GM12892 (cell line): ENCODE data around the gene TMEM158.

ENCODE experiments used
- POLR2AphosphoS5 ChIP-seq: IDR thresholded peaks from 2 replicates; pipeline ENCODE4 v1.6.1; 2011; ENCODE audit warnings: low read depth, low read length, control low read depth
- TAF1 ChIP-seq: IDR thresholded peaks from 2 replicates; pipeline ENCODE4 v1.6.1; 2011; ENCODE audit warnings: low read depth, mild to moderate bottlenecking, control low read depth, low read length, borderline replicate concordance

DNA sequence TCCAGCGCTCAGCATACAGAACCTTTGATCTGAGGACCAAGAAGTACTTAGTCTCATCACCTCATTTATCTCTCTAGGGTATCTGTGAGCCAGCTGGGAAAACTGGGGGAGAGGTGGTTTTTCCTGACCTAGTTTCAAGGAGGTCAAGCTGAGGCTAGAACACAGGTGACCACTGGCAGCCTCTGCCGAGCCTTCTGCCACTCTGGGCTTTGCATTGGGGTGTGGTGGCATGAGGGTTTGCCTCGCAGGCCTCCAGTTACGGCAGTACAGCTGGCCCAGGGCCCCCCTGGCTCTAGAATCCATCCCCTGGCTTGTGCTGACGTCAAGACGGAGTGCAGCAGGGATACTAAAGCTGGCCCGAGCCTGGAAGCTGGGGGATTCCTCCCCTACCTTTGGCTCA lies 45.2 kb downstream of the TMEM158 start:
- no peak for TF ChIP-seq TAF1
- TF ChIP-seq POLR2AphosphoS5: no peak
